ENCODE measurements around the gene RNF223.

The RNF223 gene

DNA sequence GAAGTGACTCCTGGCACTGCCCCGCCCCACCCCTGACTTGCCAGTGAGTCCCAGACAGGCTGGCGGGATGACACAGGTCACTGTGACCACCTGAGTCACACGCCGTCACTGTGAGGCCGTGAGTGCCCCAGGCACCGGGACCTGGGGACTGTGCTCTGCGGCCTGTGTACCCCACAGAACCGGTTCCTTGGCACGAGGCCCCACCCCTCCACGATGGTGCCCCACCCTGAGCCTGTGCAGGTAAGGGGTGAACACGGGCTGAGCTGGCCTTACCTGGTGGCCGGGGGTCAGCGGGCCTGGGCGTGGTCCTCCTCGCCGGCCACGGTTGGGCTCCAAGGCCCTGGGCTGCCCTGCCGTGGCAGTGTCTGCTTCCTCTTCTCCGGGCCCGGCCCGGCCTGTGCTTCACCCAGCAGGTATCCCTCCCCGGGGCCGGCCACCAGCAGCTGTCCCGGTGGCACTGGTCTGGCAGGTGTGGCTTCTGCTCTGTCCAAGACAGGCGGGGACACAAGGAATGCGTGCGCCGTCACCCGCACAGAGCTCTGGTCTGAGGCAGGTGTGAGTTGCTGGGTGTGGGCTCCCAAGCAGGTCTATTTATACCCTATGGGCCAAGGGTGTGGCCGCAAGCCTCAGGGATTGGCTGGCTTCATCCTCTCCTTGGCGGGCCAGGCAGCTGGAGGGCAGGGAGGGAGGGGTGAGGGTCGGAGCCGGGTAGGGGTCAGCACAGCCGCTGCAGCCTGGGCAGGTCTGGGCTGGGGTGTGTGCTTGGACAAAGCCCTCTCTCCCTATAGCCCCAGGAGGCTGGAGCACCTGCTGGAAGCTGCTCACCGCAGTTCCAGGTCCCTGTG is at the start of gene RNF223:
RNF223 (minus strand) TSS at position 564 of the 845 bp plus-strand sequence. CDS start 1,740 bp downstream, outside the sequence.
- DNase-seq (ENCODE audit: low read depth in 2 of 2), result no peak

DNA sequence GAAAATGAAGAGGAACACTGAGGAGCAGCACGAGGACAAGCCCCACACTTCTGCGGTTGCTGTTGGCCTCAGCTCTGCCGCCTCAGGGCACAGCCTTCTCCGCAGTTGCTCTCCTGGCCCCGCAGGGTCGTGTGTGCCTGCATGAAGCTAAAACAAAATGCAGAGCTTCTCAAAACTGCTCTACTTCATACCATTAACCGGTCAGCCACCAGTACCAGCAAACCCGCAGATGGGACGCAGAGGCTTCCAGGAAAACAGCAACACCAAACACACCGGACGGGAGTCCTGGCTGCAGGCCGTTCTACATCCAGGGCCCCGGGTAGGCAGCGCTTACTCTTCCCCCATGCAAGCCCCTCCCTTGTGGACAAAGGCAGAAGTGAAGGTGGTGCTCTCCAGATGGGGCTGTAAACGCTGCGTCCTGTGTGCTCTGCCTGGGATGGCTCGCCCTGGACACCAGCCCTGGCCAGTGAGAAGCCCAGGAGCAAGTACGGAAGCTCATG is 48.9 kb upstream of the RNF223 start:
- DNase-seq (ENCODE audit: low read depth in 2 of 2), result no peak

DNA sequence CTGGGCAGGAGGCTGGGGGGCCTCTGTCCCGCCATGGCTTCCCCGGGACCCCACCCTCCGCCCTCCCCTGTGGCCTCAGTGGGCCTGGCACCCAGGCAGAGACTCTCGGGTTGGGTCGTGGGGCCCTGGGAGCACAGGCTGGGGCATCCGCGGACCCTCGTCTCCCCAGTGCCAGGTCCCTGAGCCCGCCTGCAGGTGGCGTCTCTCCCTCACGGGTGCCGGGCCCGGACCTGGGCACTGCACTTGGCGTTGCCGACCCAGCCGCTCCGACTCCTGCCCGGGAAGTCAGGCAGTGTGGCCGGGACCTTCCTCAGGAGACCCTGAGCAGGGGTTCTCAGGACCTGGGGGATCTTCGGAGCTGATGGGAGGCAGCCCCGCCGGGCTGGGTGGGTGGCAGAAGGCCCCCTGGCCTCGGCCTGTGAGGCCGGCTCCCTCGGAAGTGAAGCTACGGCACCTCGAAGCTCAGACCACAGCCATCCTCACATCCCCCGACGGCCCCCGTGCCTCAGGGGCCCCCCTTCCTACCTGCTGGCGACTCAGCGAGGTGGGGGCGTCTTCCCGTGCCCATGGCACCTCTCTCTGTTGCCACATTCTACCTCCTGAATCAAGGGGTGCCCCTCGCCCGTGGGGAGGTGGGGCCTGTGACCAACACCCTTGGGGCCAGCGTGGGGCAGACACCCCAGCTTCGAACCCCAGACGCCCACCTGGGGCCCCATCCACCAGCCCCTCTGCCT is 48.1 kb upstream of the RNF223 start:
- DNase-seq (ENCODE audit: low read depth in 2 of 2), result peak; percentile 78

DNA sequence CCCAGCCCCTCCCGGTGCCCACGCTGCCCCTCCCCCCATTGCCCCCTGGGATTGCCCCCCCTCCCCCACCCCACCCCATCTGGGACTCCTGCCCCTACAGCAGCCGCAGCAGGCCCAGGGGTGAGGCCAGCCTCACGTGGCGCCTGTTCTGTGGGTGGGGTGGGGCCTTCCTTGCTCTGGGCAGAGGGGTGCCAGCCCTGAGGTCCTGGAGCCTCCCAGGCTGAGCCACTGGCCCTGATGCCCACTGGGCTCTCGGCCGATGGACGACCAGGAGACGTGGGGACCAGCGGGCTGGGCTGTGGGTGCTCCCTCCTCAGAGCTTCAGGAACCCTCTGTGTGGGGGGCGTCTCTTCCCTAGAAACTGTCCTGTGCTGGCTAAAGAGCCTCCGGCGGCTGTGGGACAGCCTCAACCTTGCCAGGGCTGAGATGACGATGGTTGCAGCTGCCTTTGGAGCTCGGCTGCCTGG is 47.5 kb upstream of the RNF223 start:
- no peak for DNase-seq (ENCODE audit: low read depth in 2 of 2)

DNA sequence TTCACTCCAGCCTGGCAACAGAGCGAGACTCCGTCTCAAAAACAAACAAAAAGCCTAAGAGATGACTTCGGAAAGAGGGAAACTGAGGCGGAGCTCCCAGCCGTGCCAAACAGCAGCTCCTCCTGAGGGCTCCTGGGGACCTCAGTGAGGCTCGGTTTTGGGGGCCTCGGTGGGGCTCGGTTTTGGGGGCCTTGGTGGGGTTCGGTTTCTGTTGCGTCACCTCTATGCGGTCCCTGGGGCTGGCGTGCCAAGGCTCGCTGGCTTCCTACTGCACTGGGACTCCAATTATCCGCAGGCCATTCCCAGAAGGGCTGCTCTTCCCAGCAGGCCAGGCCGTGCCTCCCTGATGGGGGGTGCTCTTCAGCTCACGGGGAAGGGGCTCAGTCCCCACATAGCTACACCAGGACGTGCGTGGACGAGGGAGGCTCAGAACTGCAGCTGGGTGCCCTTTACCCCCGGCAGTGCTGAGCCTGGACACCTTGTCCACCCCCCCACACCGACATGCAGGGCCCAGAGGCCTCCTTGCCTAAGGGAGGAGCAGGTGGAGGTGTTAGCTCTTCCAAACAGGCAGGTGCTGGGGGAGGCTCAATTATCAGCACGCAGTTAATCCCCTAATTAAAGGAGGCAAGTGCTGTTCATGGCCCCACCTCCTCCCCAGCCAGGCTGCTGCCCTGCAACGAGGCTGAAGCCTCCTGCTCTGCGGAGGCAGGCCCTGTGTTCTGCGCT is 46.9 kb upstream of the RNF223 start:
- no peak for DNase-seq (ENCODE audit: low read depth in 2 of 2)

DNA sequence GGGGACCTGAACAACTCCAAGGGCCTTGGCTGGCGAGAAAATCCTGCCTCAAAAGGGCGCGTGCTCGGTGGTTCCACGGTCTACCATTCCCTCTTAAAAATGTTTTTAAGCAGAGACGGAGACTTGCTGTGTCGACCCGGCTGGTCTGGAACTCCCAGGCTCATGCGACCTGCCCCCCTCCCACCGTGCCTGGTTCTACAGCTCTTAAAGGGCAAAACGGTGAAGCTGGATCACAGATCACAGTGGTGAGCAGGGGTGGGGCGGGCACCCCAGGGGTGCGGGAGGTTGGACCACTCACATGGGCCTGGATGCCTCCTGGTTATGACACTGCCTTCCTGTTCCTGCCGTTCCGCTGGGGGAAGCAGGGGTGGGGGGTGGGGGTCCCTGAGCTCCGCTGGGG is 46.0 kb upstream of the RNF223 start:
- no peak for DNase-seq (ENCODE audit: low read depth in 2 of 2)

DNA sequence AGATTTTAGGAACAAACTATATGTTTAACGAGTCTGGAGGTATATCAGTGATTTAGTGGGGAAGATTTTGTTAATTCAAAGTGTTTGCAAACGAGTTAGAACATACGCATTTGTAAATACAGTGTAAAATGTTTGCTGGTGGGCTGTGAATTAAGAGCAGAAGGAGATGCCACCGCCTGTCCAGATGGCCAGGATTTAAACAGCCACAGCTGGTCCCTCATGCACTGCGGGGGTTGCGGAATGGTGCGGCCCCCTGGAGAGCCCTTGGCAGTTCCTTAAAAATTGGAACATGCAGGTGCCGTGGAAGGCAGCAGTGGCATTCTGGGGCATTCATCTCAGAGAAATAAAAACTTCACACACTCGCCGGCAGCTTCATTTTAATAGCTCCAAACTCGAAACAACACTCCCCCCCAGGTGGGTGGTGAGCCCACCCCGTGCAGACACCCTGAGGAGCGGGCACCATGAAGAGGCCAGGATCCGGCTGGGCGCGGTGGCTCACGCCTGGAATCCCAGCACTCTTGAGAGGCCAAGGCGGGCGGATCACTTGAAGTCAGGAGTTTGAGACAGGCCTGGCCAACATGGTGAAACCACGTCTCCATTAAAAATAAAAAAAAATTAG is 45.3 kb upstream of the RNF223 start:
- no peak for DNase-seq (ENCODE audit: low read depth in 2 of 2)

DNA sequence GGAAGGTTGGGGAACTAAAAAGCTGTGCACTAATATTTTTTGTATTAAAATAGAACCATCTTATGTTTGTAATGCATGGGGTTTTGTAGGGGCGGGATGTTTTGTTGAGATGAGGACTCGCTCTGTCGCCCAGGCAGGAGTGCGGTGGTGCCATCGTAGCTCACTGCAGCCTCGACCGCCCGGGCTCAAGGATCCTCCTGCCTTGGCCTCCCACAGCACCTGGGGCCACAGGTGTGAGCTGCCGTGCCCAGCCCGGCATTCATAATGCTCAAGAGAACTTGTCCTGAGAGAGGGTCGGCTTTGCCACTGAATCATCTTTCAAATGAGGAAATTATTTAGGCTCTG is 44.7 kb upstream of the RNF223 start:
- DNase-seq (ENCODE audit: low read depth in 2 of 2), result no peak

DNA sequence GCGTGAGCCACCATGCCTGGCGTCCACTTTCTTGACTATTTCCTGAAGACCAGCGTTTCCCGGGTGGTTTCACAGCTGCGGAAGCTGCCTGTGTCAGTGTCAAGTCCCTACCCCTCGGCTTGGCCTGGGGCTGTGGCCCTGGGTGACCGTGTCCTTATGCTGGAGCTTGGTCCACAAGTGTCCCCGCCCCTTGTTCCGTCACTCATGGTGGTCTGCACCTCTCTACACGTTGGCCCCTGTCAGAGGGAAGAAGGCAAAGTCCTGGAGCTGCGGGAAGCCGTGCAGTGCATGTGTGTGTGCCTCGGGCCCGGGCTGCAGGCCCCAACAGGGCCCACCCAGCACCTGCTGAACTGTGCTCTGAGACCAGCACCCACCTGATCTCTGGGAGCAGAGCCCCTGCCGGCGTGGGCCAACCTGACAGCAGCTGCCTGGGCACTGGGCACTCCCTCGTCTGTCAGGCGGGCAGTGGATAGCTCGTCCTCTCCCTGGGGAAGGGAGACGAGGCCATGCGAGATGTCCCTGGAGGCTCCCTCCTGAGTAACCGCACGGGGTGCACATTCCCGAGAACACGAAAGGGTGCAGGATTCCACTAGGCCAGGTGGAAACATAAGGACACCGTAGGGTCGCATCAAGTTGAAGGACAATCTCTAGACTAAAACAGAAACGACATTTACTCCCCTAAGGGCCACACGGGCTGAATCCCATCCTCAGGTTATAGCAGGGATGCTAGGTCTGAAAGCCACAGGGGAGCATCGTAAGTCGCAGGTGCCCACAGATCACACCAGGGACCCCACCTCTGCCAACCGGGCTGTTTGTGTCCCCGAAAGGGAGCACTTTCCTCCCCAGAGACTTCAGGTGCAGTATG is 44.1 kb upstream of the RNF223 start:
- no peak for DNase-seq (ENCODE audit: low read depth in 2 of 2)

DNA sequence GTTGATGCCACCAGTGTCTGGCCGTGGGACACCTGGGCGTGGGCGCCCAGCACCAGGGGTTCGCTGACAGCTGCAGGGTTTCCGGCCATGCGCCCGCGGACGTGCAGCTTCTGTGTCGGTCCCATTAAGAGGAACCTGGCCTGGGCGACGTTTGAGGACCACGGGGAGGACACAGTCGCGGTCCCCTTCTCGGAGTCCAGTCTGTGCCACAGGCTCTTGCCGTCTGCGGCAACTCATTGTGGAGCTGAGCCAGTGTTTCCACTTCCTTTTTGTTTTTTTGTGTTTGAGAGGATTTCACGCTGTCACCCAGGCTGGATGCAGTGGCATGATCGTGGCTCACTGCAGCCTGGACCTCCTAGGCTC is 43.3 kb upstream of the RNF223 start:
- no peak for DNase-seq (ENCODE audit: low read depth in 2 of 2)

DNA sequence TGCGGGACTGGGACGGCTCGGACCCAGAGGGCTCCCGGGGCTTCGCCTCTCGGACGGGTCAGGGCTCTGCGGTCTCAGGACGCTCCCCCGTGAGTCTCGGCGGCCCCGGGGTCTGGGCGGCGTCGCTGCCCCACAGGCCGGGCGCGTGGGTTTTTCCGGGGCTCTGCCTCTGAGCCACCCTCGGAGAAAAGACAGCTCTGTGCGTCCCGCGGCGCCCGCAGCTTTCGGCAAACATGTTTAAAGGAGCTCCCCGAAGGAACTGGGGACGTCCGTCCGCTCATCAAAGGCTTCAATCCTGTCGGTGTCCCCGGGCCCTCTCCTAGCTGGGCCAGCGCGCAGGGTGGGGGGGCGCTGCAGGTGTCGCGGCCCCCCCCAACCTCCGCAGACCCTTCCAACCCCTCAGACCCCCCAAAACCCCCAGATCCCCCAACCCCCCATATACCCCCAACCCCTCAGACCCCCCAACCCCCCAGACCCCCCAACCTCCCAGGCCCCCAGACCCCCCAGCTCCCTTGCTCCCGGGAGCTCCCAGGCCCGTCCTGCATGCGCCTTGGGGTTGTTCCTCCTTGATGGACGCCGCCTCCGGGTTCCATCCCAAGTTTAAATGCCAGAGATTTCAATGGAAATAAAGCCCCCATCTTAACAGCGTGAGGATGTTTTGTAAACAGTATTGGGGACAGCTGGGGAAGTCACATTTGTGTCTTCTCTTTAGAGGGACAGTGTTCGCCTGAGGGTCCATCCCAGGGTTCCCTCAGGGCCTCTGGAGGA is 42.8 kb upstream of the RNF223 start:
- DNase-seq (ENCODE audit: low read depth in 2 of 2), result no peak

DNA sequence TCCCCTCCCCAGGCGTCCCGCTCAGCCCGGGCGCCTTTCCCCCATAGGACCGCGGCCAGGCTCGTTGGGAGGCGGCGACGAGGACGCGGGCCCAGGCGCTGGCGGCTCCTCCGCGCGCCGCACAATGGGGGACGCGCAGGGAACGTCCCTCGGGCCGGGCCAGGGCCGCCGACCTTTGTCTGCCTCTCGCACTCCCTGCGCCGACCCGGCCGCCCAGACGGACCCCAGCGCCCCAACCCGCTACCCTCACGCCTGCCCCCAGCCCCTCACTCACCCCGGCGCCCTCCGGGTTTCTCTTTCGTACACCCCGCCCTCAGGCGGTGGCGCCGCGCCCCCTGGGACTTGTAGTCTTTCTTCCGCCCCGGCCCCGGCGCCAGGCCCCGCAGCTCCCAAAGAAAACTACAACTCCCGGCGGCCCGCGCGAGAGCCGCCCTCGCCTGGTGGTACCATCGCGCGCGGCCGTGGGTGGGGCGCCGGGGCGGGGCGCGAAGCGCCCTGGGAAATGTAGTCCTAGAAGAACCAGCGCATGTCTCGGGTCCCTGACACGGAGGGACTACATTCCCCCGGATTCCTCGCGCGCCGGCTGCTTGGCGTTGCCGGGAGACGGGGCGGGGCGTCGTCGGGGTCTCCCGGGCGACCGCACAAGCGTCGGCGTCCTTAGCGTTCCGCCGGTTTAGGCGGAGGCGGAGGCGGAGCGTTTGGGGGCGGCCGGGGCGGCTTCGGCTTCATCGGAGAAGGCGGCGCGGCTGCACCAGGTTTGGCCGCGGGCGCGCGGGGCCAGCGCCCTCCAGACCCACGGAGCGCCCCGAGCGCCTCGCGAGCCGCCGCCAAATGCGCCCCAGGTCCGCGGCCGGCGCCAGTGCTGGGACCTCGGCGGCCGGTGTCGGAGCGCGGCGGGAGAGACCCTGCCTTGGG is 41.9 kb upstream of the RNF223 start, which contains the start of gene C1orf159:
C1orf159 (minus strand) TSS at position 304 of the 915 bp plus-strand sequence. CDS start 24,546 bp downstream, outside the sequence.
- DNase-seq (ENCODE audit: low read depth in 2 of 2), result peak; percentile 97

DNA sequence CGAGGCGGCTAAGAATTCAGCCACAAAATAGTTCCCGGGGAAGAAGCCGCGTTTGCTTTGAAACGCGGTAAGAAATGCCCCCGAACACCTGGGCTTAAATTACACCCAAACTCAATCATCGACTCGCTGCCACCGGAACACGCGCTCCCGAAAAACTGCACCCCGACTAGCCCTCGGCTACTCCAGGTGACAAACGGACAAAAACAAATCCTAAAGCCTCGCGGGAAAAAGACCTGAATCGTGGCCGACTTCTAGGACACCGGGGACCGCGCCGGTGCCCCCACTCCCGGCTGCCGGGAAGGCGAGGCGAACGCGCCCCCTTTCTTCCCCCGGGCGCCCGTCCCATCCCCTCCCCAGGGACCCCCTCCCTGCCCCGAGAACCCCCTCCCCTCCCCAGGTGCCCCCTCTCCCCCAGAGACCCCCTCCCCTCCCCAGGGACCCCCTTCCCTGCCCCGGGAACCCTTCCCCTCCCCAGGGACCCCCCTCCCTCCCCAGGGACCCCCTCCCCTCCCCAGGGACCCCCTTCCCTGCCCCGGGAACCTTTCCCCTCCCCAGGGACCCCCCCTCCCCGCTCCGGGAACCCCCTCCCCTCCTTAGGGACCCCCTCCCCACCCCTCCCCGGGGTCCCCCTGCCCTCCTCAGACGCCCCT is 41.2 kb upstream of the RNF223 start:
- no peak for DNase-seq (ENCODE audit: low read depth in 2 of 2)

DNA sequence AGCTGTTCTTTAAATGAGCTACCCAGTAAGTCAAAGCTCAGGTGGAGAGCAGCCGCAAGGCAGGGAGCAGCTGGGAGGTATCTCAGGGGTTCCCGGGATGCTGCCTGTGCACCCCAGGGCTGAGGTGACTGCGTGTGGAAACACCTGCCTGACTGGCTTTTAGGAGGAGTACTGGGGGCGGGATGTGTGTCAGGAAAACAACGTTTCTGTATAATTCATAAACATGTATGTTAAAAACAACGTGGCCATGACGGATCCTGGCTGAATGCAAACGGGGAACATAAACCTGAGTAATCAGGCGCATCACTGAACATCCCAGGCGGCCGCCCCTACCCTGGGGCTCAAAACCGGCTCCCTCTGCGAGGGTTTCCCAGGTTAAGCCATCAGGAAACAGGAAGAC is 40.3 kb upstream of the RNF223 start:
- DNase-seq (ENCODE audit: low read depth in 2 of 2), result no peak

DNA sequence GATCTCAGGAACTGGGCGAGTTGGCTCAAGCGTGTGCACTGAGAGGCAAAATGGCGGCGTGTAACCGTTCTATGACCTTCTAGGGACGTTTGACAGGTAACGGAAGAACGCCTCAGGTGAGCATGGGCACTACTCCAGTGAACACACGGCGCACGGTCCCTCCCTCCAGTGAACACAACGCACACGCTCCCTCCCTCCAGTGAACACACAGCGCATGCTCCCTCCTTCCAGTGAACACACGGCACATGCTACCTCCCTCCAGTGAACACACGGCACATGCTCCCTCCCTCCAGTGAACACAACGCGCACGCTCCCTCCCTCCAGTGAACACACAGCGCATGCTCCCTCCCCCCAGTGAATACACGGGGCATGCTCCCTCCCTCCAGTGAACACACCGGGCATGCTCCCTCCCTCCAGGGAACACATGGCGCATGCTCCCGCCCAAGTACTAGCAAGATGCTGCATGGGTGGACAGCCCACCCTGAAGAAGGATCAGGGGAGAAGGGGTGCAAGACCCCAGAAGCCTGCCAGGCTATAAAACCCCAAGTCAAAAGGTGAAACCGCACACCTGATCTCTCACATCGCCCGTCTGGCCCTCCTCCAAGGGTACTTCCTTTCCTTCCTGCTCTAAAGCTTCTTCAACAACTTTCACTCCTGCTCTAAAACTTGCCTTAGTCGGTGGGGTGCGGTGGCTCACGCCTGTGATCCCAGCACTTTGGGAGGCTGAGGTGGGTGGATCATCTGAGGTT is 38.3 kb upstream of the RNF223 start:
- DNase-seq (ENCODE audit: low read depth in 2 of 2), result no peak

DNA sequence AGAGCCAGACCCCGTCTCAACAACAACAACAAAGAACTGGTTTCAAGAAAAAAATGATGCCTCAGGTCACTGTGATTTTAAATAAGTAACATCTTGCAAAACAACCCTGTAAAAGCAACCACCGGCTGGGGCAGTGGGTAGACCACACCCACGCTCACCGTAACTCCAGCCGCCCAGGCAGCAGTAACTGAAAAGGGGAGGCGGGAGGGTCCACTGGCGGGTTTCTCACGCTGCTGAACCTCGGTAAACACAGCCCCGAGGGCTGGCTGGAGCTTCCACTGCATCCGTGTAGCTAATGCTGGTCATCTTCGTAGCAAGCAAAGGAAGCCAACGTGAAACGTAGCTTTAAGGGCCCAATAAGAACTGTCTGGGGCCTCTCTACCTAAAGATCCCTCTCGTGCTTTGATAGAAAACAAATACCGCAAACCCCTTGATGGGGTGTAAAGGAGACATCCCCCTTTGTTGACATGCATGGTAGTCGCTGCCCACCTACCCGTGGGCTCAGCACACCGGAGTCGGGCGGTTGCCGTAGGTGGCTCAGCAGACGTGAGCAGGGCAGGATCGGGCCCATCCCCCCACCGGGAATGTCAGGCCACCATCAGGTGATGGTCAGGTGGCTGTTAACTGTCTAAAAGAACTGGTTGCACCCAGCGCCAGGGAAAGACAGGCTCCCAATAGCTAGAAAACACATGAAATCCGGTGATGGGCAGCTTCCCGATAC is 37.6 kb upstream of the RNF223 start:
- no peak for DNase-seq (ENCODE audit: low read depth in 2 of 2)

DNA sequence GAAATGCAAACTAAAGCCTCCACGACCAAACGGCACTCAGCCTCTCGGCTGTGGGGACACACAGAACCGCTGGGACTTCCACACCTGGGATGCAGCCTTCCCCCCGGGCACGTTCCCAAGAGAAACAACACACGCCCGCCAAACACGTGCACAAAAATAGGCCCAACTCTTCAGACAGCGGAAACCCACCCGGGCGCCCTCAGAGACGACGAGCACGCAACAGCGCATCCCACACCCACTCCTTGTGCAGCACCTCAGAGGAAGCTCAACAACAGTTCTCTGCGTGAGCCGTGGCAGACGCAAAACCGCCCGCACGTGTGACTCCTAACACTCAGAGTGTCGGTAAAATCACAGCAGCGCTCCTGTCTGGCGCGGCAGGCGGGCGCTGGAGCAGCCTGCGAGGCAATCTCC is 36.5 kb upstream of the RNF223 start:
- no peak for DNase-seq (ENCODE audit: low read depth in 2 of 2)
